GM19240 (cell line): Measurements from ENCODE around the gene CCL24.
A peak's percentile ranks its signal among the peaks of the same experiment; 100 is the strongest.
"Not testable (repeated sequence)": the region's sequence is repeated elsewhere in the genome, so short reads cannot be mapped to it uniquely, and the experiment has no call there.

ENCODE experiments used
- DNase-seq: peaks from one replicate; pipeline ENCODE4 v3.0.0; 2011; ENCODE audit warnings: low spot score; ENCODE audit not compliant: insufficient read length

The CCL24 gene, protein sequence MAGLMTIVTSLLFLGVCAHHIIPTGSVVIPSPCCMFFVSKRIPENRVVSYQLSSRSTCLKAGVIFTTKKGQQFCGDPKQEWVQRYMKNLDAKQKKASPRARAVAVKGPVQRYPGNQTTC

DNA sequence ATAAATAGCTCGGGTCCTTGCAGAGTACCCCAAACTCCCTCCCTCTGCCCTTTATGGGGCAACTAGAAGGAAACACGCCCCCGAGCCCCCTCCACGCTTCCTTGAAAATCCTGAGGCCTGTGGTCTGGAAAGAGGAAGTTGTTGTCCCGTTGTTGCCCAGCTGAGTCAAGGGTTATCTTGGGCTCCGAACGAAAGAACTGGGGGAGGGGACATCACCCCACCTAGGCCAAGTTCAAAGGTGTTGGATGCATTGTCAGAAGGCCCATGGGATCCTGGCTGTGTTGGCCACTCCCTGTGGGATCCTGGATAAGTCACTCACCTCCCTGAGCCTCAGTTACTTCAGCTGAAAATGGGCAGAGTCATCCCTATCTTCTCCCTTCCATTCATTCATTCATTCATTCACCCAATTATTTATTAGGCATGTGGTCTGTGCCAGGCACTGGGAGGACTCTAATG is at the start of gene CCL24:
TSS of gene CCL24 (minus strand) at position 26 of the 456 bp plus-strand sequence. CDS start 91 bp downstream, outside the sequence.
- DNase-seq = no peak

DNA sequence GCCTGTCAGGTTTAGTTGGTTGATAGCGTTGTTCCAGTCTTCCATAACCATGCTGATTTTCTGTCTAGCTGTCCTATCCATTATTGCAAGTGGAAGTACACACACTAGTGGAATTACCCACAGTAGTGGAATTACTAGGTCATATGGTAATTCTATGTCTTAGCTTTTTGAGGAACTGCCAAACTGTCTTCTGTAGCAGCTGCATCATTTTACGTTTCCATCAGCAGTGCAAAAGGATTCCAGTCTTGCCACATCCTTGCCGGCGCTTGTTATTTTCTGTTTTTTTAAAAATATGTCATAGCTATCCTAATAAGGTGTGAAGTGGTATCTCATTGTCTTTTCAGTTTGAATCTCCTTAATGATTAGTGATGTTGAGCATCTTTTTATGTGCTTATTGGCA is 48.0 kb upstream of the CCL24 start:
- no peak for DNase-seq

DNA sequence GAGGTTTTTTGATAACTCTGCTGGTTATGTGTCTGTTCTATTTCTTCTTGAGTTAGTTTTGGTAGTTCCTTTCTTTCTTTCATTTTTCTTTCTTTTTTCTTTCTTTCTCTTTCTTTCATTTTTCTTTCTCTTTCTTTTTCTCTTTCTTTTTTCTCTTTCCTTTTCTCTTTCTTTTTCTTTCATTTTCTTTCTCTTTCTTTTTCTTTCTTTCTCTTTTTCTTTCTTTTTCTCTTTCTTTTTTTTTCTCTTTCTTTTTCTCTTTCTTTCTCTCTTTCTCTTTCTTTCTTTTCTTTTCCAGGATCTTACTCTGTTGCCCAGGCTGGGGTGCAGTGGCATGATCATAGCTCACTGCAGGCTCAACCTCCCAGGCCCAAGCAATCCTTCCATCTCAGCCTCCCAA is 44.8 kb upstream of the CCL24 start:
- DNase-seq = no peak

DNA sequence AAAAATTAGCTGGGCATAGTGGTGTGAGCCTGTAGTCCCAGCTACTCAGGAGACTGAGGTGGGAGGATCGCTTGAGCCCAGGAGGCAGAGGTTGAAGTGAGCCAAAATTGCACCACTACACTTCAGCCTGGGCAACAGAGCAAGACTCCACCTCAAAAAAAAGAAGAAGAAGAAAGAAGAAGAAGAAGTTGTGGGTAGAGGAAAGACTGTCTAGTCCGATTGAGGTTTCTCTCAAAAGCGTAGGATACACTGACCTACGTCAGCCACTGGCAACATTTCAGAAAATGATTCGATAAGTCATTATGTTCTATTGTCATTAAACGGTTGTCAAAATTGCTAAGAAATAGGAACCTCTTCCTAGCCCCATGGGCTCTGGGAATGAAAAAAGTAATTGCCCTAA is 42.9 kb upstream of the CCL24 start:
- no peak for DNase-seq

DNA sequence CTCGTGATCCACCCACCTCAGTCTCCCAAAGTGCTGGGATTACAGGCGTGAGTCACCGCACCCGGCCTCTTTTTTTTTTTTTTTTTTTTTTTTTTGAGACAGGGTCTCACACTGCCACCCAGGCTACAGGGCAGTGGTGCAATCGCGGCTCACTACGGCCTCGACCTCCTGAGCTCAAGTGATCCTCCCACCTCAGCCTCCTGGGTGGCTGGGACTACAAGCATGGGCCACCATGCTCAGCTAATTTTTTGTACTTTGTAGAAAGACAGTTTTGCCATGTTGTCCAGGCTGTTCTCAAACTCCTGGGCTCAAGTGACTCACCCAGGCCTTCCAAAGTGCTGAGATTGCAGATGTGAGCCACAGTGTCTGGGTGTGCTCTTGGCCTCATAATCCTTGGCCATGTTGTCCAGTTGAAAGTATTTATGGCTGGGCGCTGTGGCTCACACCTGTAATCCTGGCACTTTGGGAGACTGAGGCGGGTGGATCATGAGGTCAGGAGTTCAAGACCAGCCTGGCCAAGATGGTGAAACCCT is 41.3 kb upstream of the CCL24 start:
- DNase-seq = not testable (repeated sequence)

DNA sequence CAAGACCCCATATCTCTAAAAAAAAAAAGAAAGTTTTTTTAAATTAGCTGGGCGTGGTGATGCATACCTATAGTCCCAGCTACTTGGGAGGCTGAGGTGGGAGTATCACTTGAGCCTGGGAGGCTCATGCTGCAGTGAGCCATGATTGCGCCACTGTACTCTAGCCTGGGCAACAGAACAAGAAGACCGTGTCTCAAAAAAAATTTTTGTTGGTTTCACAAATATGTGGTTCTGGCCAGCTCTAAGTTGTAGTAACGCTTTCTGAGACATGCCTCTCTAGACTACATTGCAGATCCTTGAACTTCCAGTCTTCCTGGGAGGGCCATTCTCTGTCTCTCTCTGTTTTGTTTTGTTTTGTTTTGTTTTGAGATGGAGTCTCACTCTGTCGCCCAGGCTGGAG is 40.6 kb upstream of the CCL24 start:
- DNase-seq = no peak

DNA sequence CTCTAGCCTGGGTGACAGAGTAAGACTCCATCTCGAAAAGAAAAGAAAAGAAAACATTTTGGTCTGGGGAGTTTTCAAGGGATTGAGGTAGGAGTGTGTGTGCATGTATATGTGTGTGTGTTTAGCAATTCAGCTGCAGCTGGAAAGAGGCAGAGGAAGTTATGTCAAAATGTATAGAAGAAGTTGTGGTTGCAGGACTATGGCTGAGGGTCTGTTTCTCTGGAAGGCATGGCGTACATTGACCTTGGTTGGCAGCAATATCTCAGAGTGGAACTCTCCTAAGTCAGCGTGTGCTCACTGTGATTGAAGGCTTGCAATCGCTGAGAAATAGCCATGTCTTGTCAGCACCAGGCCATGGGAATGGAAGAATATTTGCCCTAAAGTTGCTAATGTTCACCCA is 36.6 kb upstream of the CCL24 start:
- no peak for DNase-seq

DNA sequence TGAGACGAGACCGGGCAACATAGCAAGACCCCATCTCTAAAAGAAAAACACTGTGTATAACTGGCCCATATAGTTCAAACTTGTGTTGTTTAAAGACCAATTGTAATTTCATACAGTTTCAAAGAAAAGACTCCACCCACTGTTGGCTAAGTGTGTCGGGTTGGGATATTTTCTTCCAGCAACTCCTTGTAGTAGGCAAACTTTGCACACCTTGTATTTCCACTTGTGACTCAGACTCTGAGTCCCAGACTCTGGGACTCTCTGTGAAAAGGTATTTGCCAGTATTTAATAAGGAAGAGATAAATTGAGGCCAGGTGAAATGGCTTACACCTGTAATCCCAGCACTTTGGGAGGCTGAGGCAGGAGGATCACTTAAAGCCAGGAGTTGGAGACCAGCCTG is 36.0 kb upstream of the CCL24 start:
- DNase-seq = no peak

DNA sequence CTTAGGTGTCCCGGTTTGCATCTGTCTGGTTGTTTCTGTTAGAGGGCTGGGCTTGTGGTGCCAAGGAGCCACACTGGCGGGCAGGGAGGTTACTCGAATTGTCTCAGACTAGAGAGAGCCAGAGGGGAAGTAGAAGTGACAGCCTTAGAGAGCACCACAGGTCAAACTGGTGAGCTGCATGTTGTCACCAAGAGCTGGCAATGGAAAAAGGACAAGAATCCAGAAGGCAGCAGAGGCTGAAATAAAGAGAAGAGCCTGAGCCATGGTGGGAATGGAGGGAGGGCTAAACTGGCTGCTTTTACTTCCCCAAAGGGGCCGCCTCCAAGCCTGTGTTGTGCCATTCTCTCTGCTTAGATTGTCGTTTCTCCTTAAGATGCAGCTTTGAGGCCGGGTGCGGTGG is 34.1 kb upstream of the CCL24 start:
- DNase-seq = no peak

DNA sequence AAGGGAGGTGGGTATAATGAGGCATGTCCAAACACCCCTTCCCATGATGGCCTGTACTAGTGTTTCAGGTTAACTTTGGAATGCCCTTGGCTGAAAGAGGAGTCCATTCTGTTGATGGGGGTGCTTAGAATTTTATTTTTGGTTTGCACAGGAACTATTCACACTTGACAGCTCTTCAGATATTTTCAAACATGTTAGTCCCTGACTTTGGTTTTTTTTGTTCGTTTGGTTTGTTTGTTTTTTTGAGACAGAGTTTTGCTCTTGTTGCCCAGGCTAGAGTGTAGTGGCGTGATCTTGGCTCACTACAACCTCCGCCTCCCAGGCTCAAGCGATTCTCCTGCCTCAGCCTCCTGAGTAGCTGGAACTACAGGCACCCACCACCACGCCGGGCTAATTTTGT is 31.5 kb upstream of the CCL24 start:
- not testable (repeated sequence) for DNase-seq

DNA sequence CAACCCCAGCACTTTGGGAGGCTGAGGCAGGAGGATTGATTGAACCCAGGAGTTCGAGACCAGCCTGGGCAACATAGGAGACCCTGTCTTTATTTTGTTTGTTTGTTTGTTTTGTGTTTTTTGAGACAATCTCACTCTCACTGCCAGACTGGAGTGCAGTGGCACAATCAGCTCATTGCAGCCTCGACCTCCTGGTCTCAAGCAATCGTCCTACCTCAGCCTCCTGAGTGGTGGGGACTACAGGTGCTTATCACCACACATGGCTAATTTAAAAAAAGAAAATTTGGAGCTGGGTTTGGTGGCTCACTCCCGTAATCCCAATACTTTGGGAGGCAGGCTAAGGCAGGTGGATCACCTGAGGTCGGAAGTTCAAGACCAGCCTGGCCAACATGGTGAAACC is 30.6 kb upstream of the CCL24 start:
- no peak for DNase-seq

DNA sequence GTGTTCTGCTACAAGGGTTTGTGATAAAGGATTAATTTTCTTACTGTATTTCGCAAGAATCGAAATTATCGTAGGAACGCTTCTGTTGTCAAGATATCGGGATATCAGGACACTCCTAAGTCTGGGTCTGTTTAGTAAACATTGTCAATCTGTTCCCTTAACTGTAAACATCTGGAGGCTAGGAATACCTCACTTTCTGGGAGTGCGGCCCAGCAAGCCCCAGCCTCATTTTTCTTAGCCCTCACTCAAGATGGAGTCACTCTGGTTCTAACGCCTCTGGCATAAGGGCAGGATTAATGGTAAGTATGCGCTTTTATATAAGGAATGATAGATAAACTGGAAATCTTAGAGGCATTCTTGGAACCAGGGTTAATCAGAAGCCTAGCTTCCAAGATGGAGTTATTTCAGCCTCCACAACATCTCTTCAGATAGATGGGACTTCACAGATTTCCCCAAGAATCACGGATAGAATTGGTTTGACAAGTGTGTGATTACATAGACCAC is 30.1 kb upstream of the CCL24 start:
- no peak for DNase-seq

DNA sequence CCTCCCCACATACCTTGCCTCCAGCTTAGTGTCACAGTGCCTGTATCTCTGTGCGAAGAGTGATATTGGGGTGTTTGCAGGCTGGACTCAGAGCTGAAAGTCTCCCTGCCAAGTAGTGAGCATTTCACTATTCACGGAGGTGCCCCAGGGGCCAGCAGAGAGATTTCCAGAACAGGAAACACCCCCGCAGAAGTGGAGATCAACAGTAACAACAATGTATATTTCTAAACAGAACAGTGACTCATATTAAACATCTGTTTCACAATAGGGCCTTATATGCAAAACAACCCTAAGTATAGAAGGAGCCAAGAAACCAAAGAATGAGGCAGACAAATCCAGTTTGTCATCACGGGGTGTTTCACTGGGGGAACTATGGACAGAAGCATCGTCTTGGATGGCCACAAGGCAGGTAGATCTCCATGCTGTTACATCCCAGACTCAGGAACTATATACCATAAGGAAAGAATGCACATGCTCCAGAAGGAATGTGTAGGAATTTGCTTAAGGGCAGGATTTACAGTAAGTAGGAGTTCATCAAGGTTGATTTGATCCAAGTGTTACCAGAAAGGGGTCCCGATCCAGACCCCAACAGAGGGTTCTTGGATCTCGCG is 29.3 kb upstream of the CCL24 start:
- DNase-seq = peak; percentile 37

DNA sequence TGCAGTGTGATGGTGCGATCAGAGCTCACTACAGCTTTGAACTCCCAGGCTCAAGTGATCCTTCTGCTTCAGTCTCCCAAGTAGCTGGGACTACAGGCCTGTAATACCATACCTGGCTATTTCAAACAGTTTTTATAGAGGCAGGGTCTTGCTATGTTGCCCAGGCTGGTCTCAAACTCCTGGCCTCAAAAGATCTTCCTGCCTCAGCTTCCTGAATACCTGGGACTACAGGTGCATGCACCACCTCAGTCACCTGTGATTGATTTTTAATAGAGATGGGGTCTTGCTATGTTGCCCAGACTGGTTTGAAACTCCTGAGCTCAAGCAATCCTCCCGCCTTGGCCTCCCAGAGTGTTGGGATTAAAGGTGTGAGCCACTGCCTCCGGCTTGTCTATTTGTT is 26.4 kb upstream of the CCL24 start:
- no peak for DNase-seq

DNA sequence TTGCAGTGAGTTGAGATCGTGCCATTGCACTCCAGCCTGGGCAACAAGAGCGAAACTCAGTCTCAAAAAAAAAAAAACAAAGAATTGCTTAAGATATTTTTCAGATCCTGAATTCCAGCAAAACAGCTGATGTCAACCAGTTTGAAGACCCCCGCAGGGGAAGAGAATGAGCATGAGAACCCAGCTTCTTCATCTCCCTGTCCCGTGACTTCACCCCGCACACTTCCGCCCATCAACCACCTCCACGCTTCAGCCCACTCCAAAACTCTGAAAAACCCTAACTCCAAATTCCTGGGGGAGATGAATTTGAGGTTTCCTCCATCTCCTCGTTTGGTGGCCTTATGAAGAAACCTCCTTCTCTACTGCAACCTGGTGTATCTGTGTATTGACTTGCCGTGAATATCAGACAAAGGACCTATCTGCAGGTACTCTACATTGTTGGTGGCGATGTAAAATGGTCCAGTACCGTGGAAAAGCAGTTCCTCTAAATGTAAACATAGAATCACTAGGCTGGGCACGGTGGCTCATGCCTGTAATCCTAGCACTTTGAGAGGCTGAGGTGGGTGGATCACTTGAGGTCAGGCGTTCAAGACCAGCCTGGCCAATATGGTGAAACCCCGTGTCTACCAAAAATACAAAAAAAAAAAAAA is 24.8 kb upstream of the CCL24 start:
- not testable (repeated sequence) for DNase-seq

DNA sequence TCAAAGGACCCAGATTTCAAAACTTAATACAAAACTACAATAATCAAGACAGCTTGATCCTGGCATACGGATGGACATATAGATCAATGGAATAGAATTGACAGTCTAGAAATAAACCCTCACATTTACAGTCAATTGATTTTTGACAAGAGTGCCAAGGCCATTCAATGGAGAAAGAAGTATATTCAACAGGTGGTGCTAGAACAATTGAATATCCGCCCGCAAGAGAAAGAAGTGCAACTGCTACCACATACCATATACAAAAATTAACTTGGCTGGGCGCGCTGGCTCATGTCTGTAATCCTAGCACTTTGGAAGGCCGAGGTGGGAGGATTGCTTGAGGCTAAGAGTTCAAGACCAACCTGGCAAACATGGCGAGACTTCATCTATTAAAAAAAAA is 23.2 kb upstream of the CCL24 start:
- no peak for DNase-seq

DNA sequence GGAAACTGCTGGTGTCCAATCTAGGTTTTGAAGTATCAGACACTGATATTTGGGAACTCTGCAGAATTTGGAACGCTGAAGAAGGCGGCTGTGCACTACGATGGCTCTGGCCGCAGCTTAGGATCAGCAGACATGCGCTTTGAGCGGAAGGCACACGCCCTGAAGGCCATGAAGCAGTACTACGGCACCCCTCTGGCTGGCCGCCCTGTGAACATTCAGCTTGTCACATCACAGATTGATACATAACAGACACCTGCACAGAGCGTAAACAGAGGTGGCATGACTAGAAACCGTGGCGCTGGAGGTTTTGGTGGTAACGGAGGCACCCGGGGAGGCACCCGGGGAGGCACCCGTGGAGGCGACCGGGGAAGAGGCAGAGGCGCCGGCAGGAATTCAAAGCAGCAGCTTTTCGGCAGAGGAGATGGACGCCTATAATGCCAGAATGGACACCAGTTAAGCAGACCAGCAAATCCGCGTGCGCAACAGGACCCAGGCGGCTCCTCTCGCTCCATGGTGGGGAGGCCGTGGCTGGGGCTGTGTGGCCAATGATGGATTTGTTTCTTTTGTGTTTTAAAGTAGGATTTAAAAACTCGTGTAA is 22.2 kb upstream of the CCL24 start:
- no peak for DNase-seq

DNA sequence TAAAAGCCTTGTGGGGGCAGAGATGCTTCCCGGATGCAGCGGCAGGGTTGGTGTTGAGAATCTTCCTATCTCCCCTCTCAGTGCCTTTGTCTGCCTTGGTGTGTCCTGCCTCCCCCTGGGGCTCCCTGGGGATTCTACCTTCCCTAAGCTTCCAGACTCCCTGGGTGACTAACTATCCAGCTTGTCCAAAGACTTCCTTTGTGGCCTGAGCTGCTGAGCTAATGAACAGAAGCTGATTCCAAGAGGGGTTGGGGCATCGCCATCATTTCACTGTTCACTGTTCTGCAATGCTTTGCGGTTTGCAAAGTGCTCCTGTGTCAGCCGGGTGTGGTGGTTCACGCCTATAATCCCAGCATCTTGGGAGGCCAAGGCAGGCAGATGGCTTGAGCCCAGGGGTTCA is 20.1 kb upstream of the CCL24 start:
- DNase-seq = not testable (repeated sequence)

DNA sequence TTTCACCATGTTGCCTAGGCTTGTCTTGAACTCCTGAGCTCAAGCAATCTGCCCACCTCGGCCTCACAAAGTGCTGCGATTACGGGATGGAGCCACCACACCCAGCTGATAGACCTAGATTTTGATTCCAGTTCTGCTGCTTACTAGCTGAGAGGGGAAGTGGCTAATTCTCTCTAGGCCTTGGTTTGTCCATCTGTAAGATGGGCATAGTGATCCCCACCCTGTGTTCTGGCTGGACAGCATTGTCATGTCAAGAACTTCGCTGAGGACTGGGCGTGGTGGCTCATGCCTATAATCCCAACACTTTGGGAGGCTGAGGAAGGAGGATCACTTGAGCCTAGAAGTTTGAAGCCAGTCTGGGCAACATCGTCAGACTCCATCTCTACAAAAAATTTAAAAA is 17.4 kb upstream of the CCL24 start:
- DNase-seq = no peak

DNA sequence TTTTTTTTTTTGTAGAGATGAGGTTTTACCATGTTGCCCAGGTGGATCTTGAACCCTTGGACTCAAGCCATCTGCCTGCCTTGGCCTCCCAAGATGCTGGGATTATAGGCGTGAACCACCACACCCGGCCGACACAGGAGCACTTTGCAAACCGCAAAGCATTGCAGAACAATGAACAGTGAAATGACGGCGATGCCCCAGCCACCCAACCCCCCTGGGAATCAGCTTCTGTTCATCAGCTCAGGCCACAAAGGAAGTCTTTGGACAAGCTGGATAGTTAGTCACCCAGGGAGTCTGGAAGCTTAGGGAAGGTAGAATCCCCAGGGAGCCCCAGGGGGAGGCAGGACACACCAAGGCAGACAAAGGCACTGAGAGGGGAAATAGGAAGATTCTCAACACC is 16.1 kb upstream of the CCL24 start:
- not testable (repeated sequence) for DNase-seq

DNA sequence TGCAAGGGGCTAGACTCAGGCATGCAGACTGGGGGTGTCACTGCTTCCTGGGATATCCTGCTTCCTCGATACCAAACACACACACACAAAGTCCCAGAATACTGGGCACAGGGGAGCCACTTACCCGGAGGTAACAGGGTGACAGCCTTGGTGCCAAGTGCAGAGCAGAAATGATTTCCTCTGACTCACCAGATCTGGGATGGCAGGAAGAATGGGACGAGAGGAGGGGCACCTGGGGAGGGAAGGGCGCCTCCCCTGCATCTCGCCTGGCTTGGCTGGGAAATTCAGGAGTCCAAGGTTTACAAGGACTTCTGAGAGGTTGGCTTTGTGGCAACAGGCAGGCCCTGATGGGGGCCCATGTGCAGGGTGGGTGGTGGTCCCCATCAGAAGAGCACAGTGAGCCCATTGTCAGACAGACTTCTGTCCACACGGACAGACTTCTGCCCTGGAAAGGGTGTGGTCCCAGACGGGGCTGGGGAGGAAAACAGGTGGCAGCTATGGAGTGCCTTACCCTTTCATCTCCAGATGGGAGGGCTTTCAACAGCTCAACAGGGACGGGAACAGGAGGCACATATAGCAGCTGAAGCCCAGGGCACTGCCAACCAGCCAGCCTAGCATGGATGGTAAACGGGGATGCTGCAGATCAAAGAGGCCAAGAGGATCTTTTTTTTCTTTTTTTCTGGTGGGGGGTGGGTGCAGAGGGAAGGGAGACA is 9.7 kb upstream of the CCL24 start:
- no peak for DNase-seq

DNA sequence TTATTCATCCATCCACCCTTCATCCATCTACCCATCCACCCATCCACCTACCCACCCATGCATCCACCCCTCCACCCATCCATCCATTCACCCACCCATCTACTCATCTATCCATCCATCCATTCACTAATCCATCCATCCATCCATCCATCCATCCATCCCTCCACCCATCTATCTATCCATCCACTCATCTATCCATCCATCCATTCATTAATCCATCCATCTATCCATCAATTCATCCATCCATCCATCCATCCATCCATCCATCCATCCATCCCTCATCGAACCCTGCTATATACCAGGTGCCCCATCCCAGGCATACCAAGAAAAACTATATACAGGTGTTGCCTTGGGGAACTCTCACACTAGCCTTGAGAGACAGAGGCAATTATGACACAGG is 7.1 kb upstream of the CCL24 start:
- DNase-seq = no peak
